Osteoblast (primary cell): ENCODE results near the gene ARHGAP8. TPM values are rescaled to one million over a fixed set of nuclear protein-coding genes. Genes with fewer than 3 reads are reported as not detected.

Experiments
- DNase-seq: peaks from one replicate; pipeline ENCODE4 v3.0.0; 2011; ENCODE audit warnings: low spot score, mixed read lengths; ENCODE audit not compliant: insufficient read length; ENCODE audit errors: missing footprints
- H2AFZ ChIP-seq: 2 replicates; pipeline ENCODE4 v1.6.0; 2011; ENCODE audit warnings: mild to moderate bottlenecking, low read length
- H3K27ac ChIP-seq: 2 replicates; pipeline ENCODE4 v1.5.1; 2011; ENCODE audit warnings: mild to moderate bottlenecking, low read depth, low read length, moderate library complexity
- H3K27me3 ChIP-seq: 2 replicates; pipeline ENCODE4 v1.6.0; 2012; ENCODE audit warnings: mild to moderate bottlenecking, control low read depth, inconsistent platforms, low read length, moderate library complexity; ENCODE audit not compliant: insufficient read depth
- H3K36me3 ChIP-seq: 2 replicates; pipeline ENCODE4 v1.5.1; 2011; ENCODE audit warnings: mild to moderate bottlenecking, low read length, control low read depth, moderate library complexity; ENCODE audit not compliant: insufficient read depth
- H3K4me1 ChIP-seq: 2 replicates; pipeline ENCODE4 v1.5.1; 2011; ENCODE audit warnings: mild to moderate bottlenecking, low read length, control low read depth, moderate library complexity; ENCODE audit not compliant: insufficient read depth
- H3K4me2 ChIP-seq: 2 replicates; pipeline ENCODE4 v1.6.0; 2011; ENCODE audit warnings: mild to moderate bottlenecking, low read length; ENCODE audit not compliant: insufficient read depth
- H3K4me3 ChIP-seq: fragments of 200-600 bp; sonication (generic); 3 replicates; pipeline ENCODE4 v1.5.1; 2012; ENCODE audit warnings: mild to moderate bottlenecking, low read length, inconsistent platforms; ENCODE audit not compliant: insufficient read depth
- H3K79me2 ChIP-seq: 2 replicates; pipeline ENCODE4 v1.6.0; 2012; ENCODE audit warnings: mild to moderate bottlenecking, low read length, control low read depth, inconsistent platforms; ENCODE audit not compliant: insufficient read depth
- H3K9me3 ChIP-seq: 2 replicates; pipeline ENCODE4 v1.5.1; 2011; ENCODE audit warnings: low read depth, low read length, control low read depth
- H4K20me1 ChIP-seq: 2 replicates; pipeline ENCODE4 v1.6.0; 2012; ENCODE audit warnings: mild to moderate bottlenecking, low read length, control low read depth; ENCODE audit not compliant: insufficient read depth
- CTCF ChIP-seq: IDR thresholded peaks from 2 replicates; pipeline ENCODE4 v1.5.1; 2011; ENCODE audit warnings: mild to moderate bottlenecking, low read depth, low read length, moderate library complexity; ENCODE audit errors: extremely low read depth
- total RNA-seq: library from RNA; depleted of rRNA; stranded (reverse); fragments of >200 nt; gene quantifications from 2 replicates; pipeline ENCODE4 v1.2.3, GENCODE V29; 2012

The ARHGAP8 gene
- total RNA-seq, 1 donor = 0.36 TPM

- H3K27ac ChIP-seq = no peak overlapping the region
- DNase-seq = peak; percentile 81
- H3K4me1 ChIP-seq = no peaks in the 10 kb centered on the region
- peaks cover 9% of the 10 kb centered on the region for H3K27me3 ChIP-seq
- H2AFZ ChIP-seq = no peak overlapping the region
- H3K4me3 ChIP-seq = no peak overlapping the region
- H3K36me3 ChIP-seq = no peaks in the 10 kb centered on the region
- H3K9me3 ChIP-seq = no peaks in the 10 kb centered on the region
- TF ChIP-seq CTCF = peak; percentile 24
- no peaks in the 10 kb centered on the region for H4K20me1 ChIP-seq
- H3K79me2 ChIP-seq = no peaks in the 10 kb centered on the region
- H3K4me2 ChIP-seq = no peak overlapping the region
Measured at GRCh38 chr22:44807915-44808690, 55.7 kb downstream of the ARHGAP8 start.

GRCh38 chr22:44809456-44809855 lies 57.1 kb downstream of the ARHGAP8 start:
- TF ChIP-seq CTCF = no peak
- no peaks in the 10 kb centered on the region for H3K9me3 ChIP-seq
- no peaks in the 10 kb centered on the region for H3K79me2 ChIP-seq
- H3K4me1 ChIP-seq = no peaks in the 10 kb centered on the region
- DNase-seq = peak; percentile 27
- no peaks in the 10 kb centered on the region for H3K36me3 ChIP-seq
- H3K27ac ChIP-seq = no peak overlapping the region
- H3K27me3 ChIP-seq = peaks cover 9% of the 10 kb centered on the region
- no peak overlapping the region for H2AFZ ChIP-seq
- no peaks in the 10 kb centered on the region for H4K20me1 ChIP-seq
- H3K4me2 ChIP-seq = no peak overlapping the region
- H3K4me3 ChIP-seq = no peak overlapping the region

- Histone ChIP-seq H3K9me3 (no peaks in the 10 kb centered on the region), H3K4me2 (no peak overlapping the region), H3K79me2 (no peaks in the 10 kb centered on the region), H3K4me1 (no peaks in the 10 kb centered on the region), H3K4me3 (no peak overlapping the region), H3K27ac (no peak overlapping the region), H3K36me3 (no peaks in the 10 kb centered on the region), H4K20me1 (no peaks in the 10 kb centered on the region), H3K27me3 (peaks cover 2% of the 10 kb centered on the region), H2AFZ (no peak overlapping the region)
- no peak for TF ChIP-seq CTCF
- no peak for DNase-seq
Measured at GRCh38 chr22:44811141-44811540, 58.8 kb downstream of the ARHGAP8 start.

GRCh38 chr22:44813416-44813815 lies 61.0 kb downstream of the ARHGAP8 start:
- H3K27ac ChIP-seq = no peak overlapping the region
- no peak for TF ChIP-seq CTCF
- no peak overlapping the region for H3K4me2 ChIP-seq
- H3K4me3 ChIP-seq = no peak overlapping the region
- no peaks in the 10 kb centered on the region for H3K9me3 ChIP-seq
- no peaks in the 10 kb centered on the region for H3K79me2 ChIP-seq
- no peaks in the 10 kb centered on the region for H3K36me3 ChIP-seq
- H3K4me1 ChIP-seq = no peaks in the 10 kb centered on the region
- DNase-seq = no peak
- no peaks in the 10 kb centered on the region for H4K20me1 ChIP-seq
- H3K27me3 ChIP-seq = no peaks in the 10 kb centered on the region
- no peak overlapping the region for H2AFZ ChIP-seq
